NT2/D1 (cell line): ENCODE results near the gene ZIC2.

ENCODE experiments used
- SUZ12 ChIP-seq: IDR thresholded peaks from 2 replicates; pipeline ENCODE4 v1.6.1; 2011; ENCODE audit not compliant: insufficient read length, insufficient read depth; ENCODE audit errors: extremely low read depth
- YY1 ChIP-seq: IDR thresholded peaks from 2 replicates; pipeline ENCODE4 v1.6.1; 2011; ENCODE audit not compliant: insufficient read length, insufficient read depth
- ZNF274 ChIP-seq: IDR thresholded peaks from 2 replicates; pipeline ENCODE4 v1.6.1; 2011; ENCODE audit warnings: mild to moderate bottlenecking, low read depth, low read length

DNA sequence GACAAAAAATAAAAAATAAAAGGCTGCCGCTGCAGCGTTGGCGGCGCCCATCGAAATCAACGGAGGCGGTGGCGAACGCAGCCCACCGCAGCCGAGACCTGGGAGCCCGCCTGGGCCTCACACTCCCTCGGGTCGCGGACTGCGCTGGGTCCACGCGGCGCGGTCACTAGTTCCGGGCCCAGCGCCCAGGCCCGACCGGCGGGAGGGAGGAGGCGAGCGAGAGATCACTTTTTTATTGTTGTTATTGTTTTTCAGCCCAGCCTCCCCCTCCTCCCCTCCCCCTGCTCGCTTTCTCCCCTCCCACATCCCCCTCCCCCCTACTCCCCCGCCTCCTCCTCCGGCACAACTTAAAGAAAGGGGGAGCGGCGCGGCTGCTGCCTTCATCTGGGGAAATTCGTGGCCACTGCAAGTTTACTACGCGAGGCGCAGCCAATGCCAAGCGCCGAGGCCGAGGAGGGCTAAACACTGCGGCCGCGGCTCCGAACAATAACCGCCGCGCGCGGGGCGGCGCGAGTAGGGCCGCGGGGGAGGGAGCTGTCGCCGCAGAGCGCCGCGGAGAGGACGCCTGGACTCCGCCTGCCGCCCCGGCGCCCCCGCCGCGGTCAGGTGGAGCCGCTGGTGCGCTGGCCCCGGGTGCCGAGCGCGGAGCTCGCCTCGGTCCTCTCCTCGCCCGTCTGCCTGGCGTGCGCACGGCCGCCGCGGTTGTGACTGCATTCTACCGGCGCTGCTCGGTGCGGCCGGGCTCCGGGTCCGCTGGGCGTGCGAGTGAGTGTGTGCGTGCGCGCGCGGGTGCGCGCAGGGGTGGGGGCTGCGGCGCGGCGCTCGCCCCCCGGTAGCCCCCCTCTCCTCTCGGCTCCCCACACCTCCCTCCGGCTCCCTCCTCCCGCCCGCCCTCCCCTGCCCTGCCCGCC lies 505 bp upstream of the ZIC2 start:
- TF ChIP-seq ZNF274 (no peak), YY1 (no peak), SUZ12 (no peak)
